ENCODE measurements around the gene ZIC1. TPM values are rescaled to one million over a fixed set of nuclear protein-coding genes. Genes with fewer than 3 reads are reported as not detected.

Gene ZIC1
- total and polyA plus RNA-seq, 9 of the 15 experiments (the other 6 are each of a cell fraction or from before 2014, with no cell fraction given): 0.21 to 0.42 TPM; not detected in 7

- TF ChIP-seq TAF9B (IDR thresholded peaks at IDR 0.05; ENCODE audit: partially characterized antibody) (no peak), KDM5B (IDR thresholded peaks at IDR 0.05; ENCODE audit: insufficient replicate concordance, low read depth, low read length) (no peak), ZNF133 (CRISPR knock-in tag; IDR thresholded peaks at IDR 0.05) (no peak), FOXM1 (IDR thresholded peaks at IDR 0.05; ENCODE audit: low read depth) (no peak), FOXM1 (CRISPR knock-in tag; IDR thresholded peaks at IDR 0.05; ENCODE audit: low read depth) (no peak)
Observed at GRCh38 chr3:147422601-147423536, 13.7 kb downstream of the ZIC1 start (continued).

- H4K20me1 ChIP-seq (replicated peaks; ENCODE audit: control insufficient read depth, insufficient read depth, low read length): no peaks in the 10 kb centered on the region
- BruUV-seq (replicated peaks): no TSS peak
- no peak overlapping the region for H3K27ac ChIP-seq (ENCODE audit: extremely low read depth, low read depth, low read length)
- no peak for DNase-seq (ENCODE audit: extremely low read depth in 1 of 4, low spot score in 3 of 4)
- FAIRE-seq: no peak
- H3K9ac ChIP-seq (ENCODE audit: insufficient read depth in 1 of 2, low read depth in 2 of 2, low read length in 2 of 2): no peak overlapping the region
- WGBS (ENCODE audit: insufficient coverage, low coverage, missing lambda C conversion rate): 0% methylated on average over 3 of the region's 3 CpGs
- ChIA-PET CTCF (ENCODE audit: low intra/inter-chr PET ratio) (no interaction called here), POLR2A (no interaction called here)
- no peak for ATAC-seq
- H3K4me1 ChIP-seq (replicated peaks in 1 of 2; ENCODE audit: control insufficient read depth in 2 of 2, insufficient read depth in 2 of 2, low read length in 2 of 2): peaks cover 0 to 8% of the 10 kb centered on the region in 2 experiments; a peak in 1 of 5 replicates
- H3K27me3 ChIP-seq (ENCODE audit: control insufficient read depth in 2 of 2, insufficient read depth in 2 of 2, low read length in 2 of 2): peaks cover 13 to 45% of the 10 kb centered on the region in 2 experiments
- intact Hi-C loops (cut with micrococcal nuclease) (no loop called here), in situ Hi-C loops (cut with MboI) (no loop called here)
- no peaks in the 10 kb centered on the region for H3K79me2 ChIP-seq (ENCODE audit: control insufficient read depth, insufficient read depth, low read length)
- no peak overlapping the region for H3K4me3 ChIP-seq
- no peaks in the 10 kb centered on the region for H3K36me3 ChIP-seq (ENCODE audit: control insufficient read depth, insufficient read depth, low read length)
- no peak overlapping the region for H3K4me2 ChIP-seq (ENCODE audit: insufficient read depth, low read length)
- no peak overlapping the region for H2AFZ ChIP-seq (ENCODE audit: low read depth, low read length)
- no peaks in the 10 kb centered on the region for H3K9me1 ChIP-seq (ENCODE audit: control insufficient read depth, insufficient read depth, low read length)
- no peaks in the 10 kb centered on the region for H3K9me3 ChIP-seq (replicated peaks; ENCODE audit: control insufficient read depth, insufficient read depth, low read depth, low read length)
- TF ChIP-seq FOS (IDR thresholded peaks at IDR 0.05; ENCODE audit: extremely low read depth, insufficient read length) (no peak), KLF13 (tag; IDR thresholded peaks at IDR 0.05; ENCODE audit: borderline replicate concordance, low read depth) (no peak), TFAM (CRISPR knock-in tag; conservative IDR thresholded peaks at IDR 0.05) (no peak), NUFIP1 (IDR thresholded peaks at IDR 0.05; ENCODE audit: partially characterized antibody) (no peak), NCOA2 (IDR thresholded peaks at IDR 0.05; ENCODE audit: partially characterized antibody in 2 of 2) (no peak), CBX8 (IDR thresholded peaks at IDR 0.05; ENCODE audit: borderline replicate concordance, extremely low read depth, low read depth, low read length, poor library complexity, severe bottlenecking) (no peak), E2F6 (IDR thresholded peaks at IDR 0.05; ENCODE audit: borderline replicate concordance in 1 of 2, extremely low read depth in 1 of 2, insufficient read depth in 1 of 2, insufficient read length in 1 of 2, low read depth in 1 of 2, low read length in 1 of 2, poor library complexity in 1 of 2, severe bottlenecking in 1 of 2) (no peak), ZNF354B (CRISPR knock-in tag; IDR thresholded peaks at IDR 0.05) (no peak), ZSCAN29 (IDR thresholded peaks at IDR 0.05) (no peak), CHCHD3 (CRISPR knock-in tag; IDR thresholded peaks at IDR 0.05) (no peak), MCM3 (IDR thresholded peaks at IDR 0.05) (no peak), CCAR2 (IDR thresholded peaks at IDR 0.05; ENCODE audit: low read depth, low read length) (no peak), POLR2AphosphoS5 (IDR thresholded peaks at IDR 0.05; ENCODE audit: control insufficient read depth, insufficient read depth, low read depth, low read length) (no peak), SETDB1 (IDR thresholded peaks at IDR 0.05; ENCODE audit: low read length) (no peak), KLF1 (tag; IDR thresholded peaks at IDR 0.05) (no peak), SNIP1 (IDR thresholded peaks at IDR 0.05; ENCODE audit: low read depth) (no peak), SMAD2 (IDR thresholded peaks at IDR 0.05; ENCODE audit: low read depth, low read length) (no peak), KLF6 (CRISPR knock-in tag; IDR thresholded peaks at IDR 0.05; ENCODE audit: borderline replicate concordance) (no peak)
Observed at GRCh38 chr3:147423537-147423797, 14.3 kb downstream of the ZIC1 start.
